ENCODE data around the gene MAGEA4. TPM values are rescaled to one million over a fixed set of nuclear protein-coding genes. Genes with fewer than 3 reads are reported as not detected.

The MAGEA4 gene
- total RNA-seq, 4 donors from 2014 or later: not detected

- intact Hi-C loops (cut with DNase I): no loop called here
- H3K27ac ChIP-seq (replicated peaks in 1 of 4): no peak overlapping the region
- no peaks in the 10 kb centered on the region for H3K9me3 ChIP-seq
These were observed 22.7 kb downstream of the MAGEA4 start for GRCh38 chrX:151935358-151935757.

GRCh38 chrX:151938172-151938571 is 25.5 kb downstream of the MAGEA4 start:
- H3K27me3 ChIP-seq: no peaks in the 10 kb centered on the region
- H3K4me1 ChIP-seq: no peaks in the 10 kb centered on the region
- no peaks in the 10 kb centered on the region for H3K9me3 ChIP-seq
- no peaks in the 10 kb centered on the region for H3K36me3 ChIP-seq
- intact Hi-C loops (cut with DNase I): no loop called here
- no peak for TF ChIP-seq EP300 (IDR thresholded peaks at IDR 0.05)
- TF ChIP-seq POLR2AphosphoS5 (IDR thresholded peaks at IDR 0.05): no peak
- TF ChIP-seq POLR2A (IDR thresholded peaks at IDR 0.05; ENCODE audit: low read depth): no peak
- no peak for TF ChIP-seq CTCF (IDR thresholded peaks at IDR 0.05)
- no peak for DNase-seq (ENCODE audit: extremely low spot score)
- H3K4me3 ChIP-seq: no peak overlapping the region
- H3K27ac ChIP-seq (replicated peaks in 1 of 4): no peak overlapping the region

More at GRCh38 chrX:151935358-151935757, 22.7 kb downstream of the MAGEA4 start:
- WGBS: 91% methylated on average over 1 of the region's 1 CpG
- DNase-seq (ENCODE audit: extremely low spot score): no peak
- no peak for TF ChIP-seq POLR2A (IDR thresholded peaks at IDR 0.05; ENCODE audit: low read depth)
- TF ChIP-seq EP300 (IDR thresholded peaks at IDR 0.05): no peak
- TF ChIP-seq POLR2AphosphoS5 (IDR thresholded peaks at IDR 0.05): no peak
- no peaks in the 10 kb centered on the region for H3K36me3 ChIP-seq
- H3K4me3 ChIP-seq: no peak overlapping the region
- H3K4me1 ChIP-seq: no peaks in the 10 kb centered on the region
- no peaks in the 10 kb centered on the region for H3K27me3 ChIP-seq

GRCh38 chrX:151954730-151955129 is 42.0 kb downstream of the MAGEA4 start:
- 85% methylated on average over 14 of the region's 15 CpGs for WGBS
- H3K27me3 ChIP-seq: no peaks in the 10 kb centered on the region
- peaks cover 0 to 56% (median 9%) of the 10 kb centered on the region in 4 donors for H3K36me3 ChIP-seq
- DNase-seq (ENCODE audit: extremely low spot score): peak; percentile 24
- intact Hi-C loops (cut with DNase I): no loop called here
- no peak overlapping the region for H3K4me3 ChIP-seq
- TF ChIP-seq CTCF (IDR thresholded peaks at IDR 0.05) (no peak), EP300 (IDR thresholded peaks at IDR 0.05) (no peak), POLR2AphosphoS5 (IDR thresholded peaks at IDR 0.05) (no peak), POLR2A (IDR thresholded peaks at IDR 0.05; ENCODE audit: low read depth) (no peak)
- H3K4me1 ChIP-seq: no peaks in the 10 kb centered on the region
- no peak overlapping the region for H3K27ac ChIP-seq (replicated peaks in 1 of 4)
- H3K9me3 ChIP-seq: no peaks in the 10 kb centered on the region

- intact Hi-C loops (cut with DNase I): no loop called here
- H3K36me3 ChIP-seq: peaks cover 0 to 57% (median 9%) of the 10 kb centered on the region in 4 donors
- no peak overlapping the region for H3K27ac ChIP-seq (replicated peaks in 1 of 4)
- no peaks in the 10 kb centered on the region for H3K27me3 ChIP-seq
- WGBS: 78% methylated on average over 4 of the region's 4 CpGs
- TF ChIP-seq POLR2A (IDR thresholded peaks at IDR 0.05; ENCODE audit: low read depth) (no peak), POLR2AphosphoS5 (IDR thresholded peaks at IDR 0.05) (no peak), EP300 (IDR thresholded peaks at IDR 0.05) (no peak), CTCF (IDR thresholded peaks at IDR 0.05) (no peak)
- peak; percentile 8 for DNase-seq (ENCODE audit: extremely low spot score)
- H3K4me3 ChIP-seq: no peak overlapping the region
- no peaks in the 10 kb centered on the region for H3K9me3 ChIP-seq
- H3K4me1 ChIP-seq: no peaks in the 10 kb centered on the region
These were observed 45.4 kb downstream of the MAGEA4 start for GRCh38 chrX:151958101-151958500.

- no peaks in the 10 kb centered on the region for H3K9me3 ChIP-seq
These were observed 49.3 kb downstream of the MAGEA4 start for GRCh38 chrX:151962034-151962433.

More at GRCh38 chrX:151962034-151962433, 49.3 kb downstream of the MAGEA4 start:
- H3K27ac ChIP-seq (replicated peaks in 1 of 4): no peak overlapping the region
- 79% methylated on average over 5 of the region's 5 CpGs for WGBS
- intact Hi-C loops (cut with DNase I): no loop called here
- DNase-seq (ENCODE audit: extremely low spot score): no peak
- H3K4me1 ChIP-seq: no peaks in the 10 kb centered on the region
- no peak for TF ChIP-seq POLR2AphosphoS5 (IDR thresholded peaks at IDR 0.05)
- no peak for TF ChIP-seq POLR2A (IDR thresholded peaks at IDR 0.05; ENCODE audit: low read depth)
- no peak for TF ChIP-seq CTCF (IDR thresholded peaks at IDR 0.05)
- no peak for TF ChIP-seq EP300 (IDR thresholded peaks at IDR 0.05)
- no peak overlapping the region for H3K4me3 ChIP-seq
- H3K27me3 ChIP-seq: no peaks in the 10 kb centered on the region
- peaks cover 0 to 22% (median 6%) of the 10 kb centered on the region in 4 donors for H3K36me3 ChIP-seq
